ENCODE data around the gene KDM4E. TPM values are rescaled to one million over a fixed set of nuclear protein-coding genes. Genes with fewer than 3 reads are reported as not detected.

The KDM4E gene
- under 1 TPM; 0.16 to 0.19 TPM for total RNA-seq
- 0.17 TPM for polyA plus RNA-seq (ENCODE audit: insufficient read depth, low read depth, low replicate concordance)
- long read RNA-seq, donor 1: 0 reads
- long read RNA-seq, donor 2: 0 reads

GRCh38 chr11:95024958-95025357, at the start of gene KDM4E:
Gene KDM4E, plus strand, starts transcription at chr11:95025258. Its CDS starts 300 bp downstream, at chr11:95025558.
- Histone ChIP-seq H3K27me3 (no peaks in the 10 kb centered on the region), H3K9me3 (no peaks in the 10 kb centered on the region), H3K4me3 (no peak within 1 kb of the TSS), H3K27ac (no peak within 1 kb of the TSS), H3K36me3 (ENCODE audit: low read depth, missing control alignments) (no peaks in the 10 kb centered on the region), H3K4me1 (no peaks in the 10 kb centered on the region)
- intact Hi-C loops (cut with DNase I; ENCODE audit: low total_unique reads): no loop called here
- WGBS, 2 donors: 88% methylated on average over 1 of the region's 1 CpG
- no peak for DNase-seq
- TF ChIP-seq POLR2A (IDR thresholded peaks at IDR 0.05) (no peak), CTCF (IDR thresholded peaks at IDR 0.05) (no peak)

- Histone ChIP-seq H3K27me3 (no peaks in the 10 kb centered on the region), H3K27ac (no peak overlapping the region), H3K36me3 (ENCODE audit: low read depth, missing control alignments) (no peaks in the 10 kb centered on the region), H3K9me3 (no peaks in the 10 kb centered on the region), H3K4me1 (peaks cover 7% of the 10 kb centered on the region), H3K4me3 (no peak overlapping the region)
- TF ChIP-seq POLR2A (IDR thresholded peaks at IDR 0.05): no peak
- no peak for TF ChIP-seq CTCF (IDR thresholded peaks at IDR 0.05)
- no peak for DNase-seq
- 88 to 91% methylated on average over 1 of the region's 1 CpG for WGBS, 2 donors
- intact Hi-C loops (cut with DNase I; ENCODE audit: low total_unique reads): no loop called here
Observed at GRCh38 chr11:94975599-94975998, 49.5 kb upstream of the KDM4E start.

- Histone ChIP-seq H3K36me3 (ENCODE audit: low read depth, missing control alignments) (no peaks in the 10 kb centered on the region), H3K27me3 (no peaks in the 10 kb centered on the region), H3K9me3 (no peaks in the 10 kb centered on the region), H3K4me1 (no peaks in the 10 kb centered on the region), H3K4me3 (no peak overlapping the region), H3K27ac (no peak overlapping the region)
- DNase-seq: no peak
- TF ChIP-seq CTCF (IDR thresholded peaks at IDR 0.05): no peak
- no peak for TF ChIP-seq POLR2A (IDR thresholded peaks at IDR 0.05)
- 80 to 87% methylated on average over 4 of the region's 4 CpGs for WGBS, 2 donors
- intact Hi-C loops (cut with DNase I; ENCODE audit: low total_unique reads): no loop called here
Observed at GRCh38 chr11:94987378-94987777, 37.7 kb upstream of the KDM4E start.

GRCh38 chr11:94988748-94989147, 36.3 kb upstream of the KDM4E start:
- Histone ChIP-seq H3K36me3 (ENCODE audit: low read depth, missing control alignments) (no peaks in the 10 kb centered on the region), H3K27ac (no peak overlapping the region), H3K4me3 (no peak overlapping the region), H3K9me3 (no peaks in the 10 kb centered on the region), H3K4me1 (no peaks in the 10 kb centered on the region), H3K27me3 (no peaks in the 10 kb centered on the region)
- intact Hi-C loops (cut with DNase I; ENCODE audit: low total_unique reads): no loop called here
- no peak for DNase-seq
- TF ChIP-seq CTCF (IDR thresholded peaks at IDR 0.05) (no peak), POLR2A (IDR thresholded peaks at IDR 0.05) (no peak)
- 83 to 96% methylated on average over 1 of the region's 1 CpG for WGBS, 2 donors

- 94 to 97% methylated on average over 2 of the region's 2 CpGs for WGBS, 2 donors
- no peaks in the 10 kb centered on the region for H3K9me3 ChIP-seq
- H3K27ac ChIP-seq: no peak overlapping the region
- DNase-seq: no peak
- H3K4me1 ChIP-seq: no peaks in the 10 kb centered on the region
- intact Hi-C loops (cut with DNase I; ENCODE audit: low total_unique reads): no loop called here
- H3K4me3 ChIP-seq: no peak overlapping the region
- H3K36me3 ChIP-seq (ENCODE audit: low read depth, missing control alignments): no peaks in the 10 kb centered on the region
- TF ChIP-seq POLR2A (IDR thresholded peaks at IDR 0.05) (no peak), CTCF (IDR thresholded peaks at IDR 0.05) (no peak)
- no peaks in the 10 kb centered on the region for H3K27me3 ChIP-seq
Observed at GRCh38 chr11:94993400-94993943, 31.6 kb upstream of the KDM4E start.
